ENCODE data around the gene MAP3K4.
A peak's percentile ranks its signal among the peaks of the same experiment; 100 is the strongest.

The MAP3K4 gene

DNA sequence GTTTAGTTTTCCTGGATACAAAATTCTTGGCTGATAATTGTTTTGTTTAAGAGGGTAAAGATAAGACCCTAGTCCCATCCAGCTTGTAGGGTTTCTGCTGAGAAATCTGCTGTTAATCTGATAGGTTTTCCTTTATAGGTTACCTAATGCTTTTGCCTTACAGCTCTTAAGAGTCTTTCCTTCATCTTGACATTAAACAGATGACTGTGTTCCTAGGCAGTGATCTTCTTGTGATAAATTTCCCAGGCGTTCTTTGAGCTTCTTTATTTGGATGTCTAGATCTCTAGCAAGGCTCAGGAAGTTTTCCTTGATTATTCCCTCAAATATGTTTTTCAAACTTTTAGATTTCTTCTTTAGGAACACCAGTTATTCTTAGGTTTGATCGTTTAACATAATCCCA lies 134.0 kb downstream of the MAP3K4 start:
- no peak for DNase-seq (ENCODE audit: low spot score)

DNA sequence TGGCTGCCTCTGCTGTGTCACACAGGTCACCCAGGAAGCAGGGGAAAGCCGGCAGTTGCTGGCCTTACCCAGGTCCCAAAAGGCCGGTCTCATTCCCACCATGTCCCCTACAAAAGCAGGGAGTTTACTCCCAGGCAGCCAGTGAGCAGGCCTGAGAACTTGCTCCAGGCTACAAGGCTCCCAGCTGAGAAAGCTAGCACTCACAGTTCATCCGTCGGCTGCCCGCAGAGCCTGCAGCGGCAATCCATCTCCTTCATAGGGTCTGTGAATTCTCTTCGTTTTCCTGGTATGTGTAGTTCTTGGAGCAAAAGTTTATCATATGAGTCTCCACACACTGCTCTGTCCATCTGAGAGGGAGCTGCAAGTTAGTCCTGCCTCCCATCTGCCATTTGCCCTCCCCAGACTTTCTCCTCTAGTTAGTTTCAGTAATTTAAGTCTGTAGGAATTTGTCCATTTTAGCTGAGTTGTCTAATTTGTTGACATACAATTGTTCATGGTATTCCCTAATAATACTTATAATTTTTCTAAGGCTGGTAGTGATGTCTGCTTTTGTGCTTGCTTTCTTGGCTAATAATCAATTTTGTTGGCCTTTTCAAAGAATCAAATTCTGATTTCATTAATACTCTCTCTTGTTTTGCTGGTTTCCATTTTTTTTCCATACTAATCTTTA lies 135.6 kb downstream of the MAP3K4 start:
- no peak for DNase-seq (ENCODE audit: low spot score)

DNA sequence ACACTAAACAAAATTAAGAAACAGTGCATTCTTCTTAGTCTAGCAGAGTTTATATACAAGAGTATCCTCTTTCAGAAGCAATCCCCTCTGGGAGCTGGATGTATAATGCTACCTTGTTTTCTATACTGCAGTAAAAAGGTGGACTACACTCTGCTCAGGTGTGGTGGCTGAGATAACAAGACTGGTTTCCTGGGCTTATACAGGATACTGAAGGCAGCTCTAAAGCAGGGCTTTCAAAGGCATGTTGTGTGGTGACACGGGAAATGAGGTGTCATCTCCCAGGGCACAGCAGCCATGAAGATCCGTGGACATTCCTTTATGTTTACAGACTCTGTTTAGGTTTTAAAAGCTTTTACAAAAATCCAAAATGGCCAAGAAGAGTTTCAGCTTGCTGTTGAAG lies 136.7 kb downstream of the MAP3K4 start:
- DNase-seq (ENCODE audit: low spot score) = no peak

DNA sequence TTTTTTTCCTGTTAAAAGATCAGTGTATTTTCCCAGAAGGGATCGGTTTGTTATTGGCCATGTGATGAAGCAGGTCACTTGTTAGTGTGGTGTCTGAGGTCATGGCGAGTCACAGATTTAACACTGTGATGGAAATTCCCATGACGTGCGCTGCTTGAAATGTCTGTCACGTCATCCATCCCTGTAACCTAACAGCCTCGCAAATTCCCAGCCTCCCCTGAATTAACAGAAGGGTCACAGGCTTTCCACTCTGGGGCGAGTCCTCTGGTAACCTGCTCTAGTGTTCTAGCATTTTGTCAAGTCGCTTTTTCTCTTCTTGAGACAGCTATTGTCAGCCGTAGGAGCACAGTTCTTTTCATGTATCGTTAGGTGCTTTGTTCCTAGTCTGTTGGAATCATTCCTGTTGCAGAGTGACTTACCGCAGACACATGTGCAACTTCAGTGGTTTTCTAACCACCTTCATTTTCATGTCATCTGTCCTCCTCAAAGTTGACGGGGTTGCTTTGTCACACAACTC lies 137.2 kb downstream of the MAP3K4 start:
- no peak for DNase-seq (ENCODE audit: low spot score)

DNA sequence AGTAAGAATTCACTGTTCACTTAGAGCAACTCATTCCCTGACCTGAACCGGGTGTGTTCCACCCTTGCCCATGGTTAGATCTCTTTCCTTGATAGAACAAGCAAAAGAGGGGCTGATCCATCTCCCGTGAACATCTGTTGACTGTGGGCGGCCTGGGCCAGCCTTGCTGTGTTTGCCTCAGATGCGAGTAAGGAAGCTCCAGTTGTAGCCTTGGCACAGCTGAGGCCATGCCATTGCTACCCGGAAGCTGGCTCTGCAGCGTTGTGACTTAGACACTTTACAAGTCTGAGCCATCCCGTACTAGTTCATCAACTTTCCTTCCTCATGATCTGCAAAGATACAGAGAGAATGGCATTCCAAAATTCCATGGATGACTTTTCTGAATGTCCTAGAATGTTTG lies 139.0 kb downstream of the MAP3K4 start:
- no peak for DNase-seq (ENCODE audit: low spot score)

DNA sequence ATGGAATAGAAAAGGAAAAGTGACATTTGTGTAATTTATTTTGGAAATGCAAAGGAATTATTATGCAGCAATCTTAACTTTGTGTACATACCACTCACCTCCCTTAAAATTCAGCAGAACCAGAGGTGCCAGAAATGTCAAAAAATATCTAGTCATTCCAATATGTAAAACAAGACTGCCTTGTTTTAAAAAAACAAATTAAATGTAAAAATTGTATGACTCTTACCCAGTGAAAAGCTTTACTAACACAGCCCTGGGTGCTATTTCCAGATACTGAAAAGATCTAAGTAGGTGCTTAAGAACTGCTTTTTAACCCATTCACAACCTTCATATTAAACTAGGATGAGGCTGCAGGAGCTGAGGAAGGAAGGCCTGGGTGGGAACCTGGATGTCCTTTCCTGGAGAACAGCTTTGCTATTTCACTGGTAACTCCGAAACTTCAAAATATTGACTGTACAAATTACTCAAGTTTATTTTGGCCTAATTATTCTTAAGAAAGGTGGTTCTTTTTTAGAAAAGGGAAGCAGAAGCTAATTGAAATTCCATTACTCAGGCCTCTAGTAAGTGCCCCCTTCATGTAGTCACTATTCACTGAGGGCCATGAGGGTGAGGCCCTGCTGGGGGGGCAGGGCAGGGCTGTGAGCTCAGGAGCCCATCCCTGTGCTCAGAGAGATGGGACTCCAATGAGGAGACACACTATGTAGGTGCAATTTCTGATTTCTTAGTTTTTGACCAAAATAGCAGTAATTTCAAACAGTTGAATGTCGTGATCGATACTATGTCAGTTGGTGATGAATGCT lies 139.6 kb downstream of the MAP3K4 start:
- DNase-seq (ENCODE audit: low spot score) = no peak

DNA sequence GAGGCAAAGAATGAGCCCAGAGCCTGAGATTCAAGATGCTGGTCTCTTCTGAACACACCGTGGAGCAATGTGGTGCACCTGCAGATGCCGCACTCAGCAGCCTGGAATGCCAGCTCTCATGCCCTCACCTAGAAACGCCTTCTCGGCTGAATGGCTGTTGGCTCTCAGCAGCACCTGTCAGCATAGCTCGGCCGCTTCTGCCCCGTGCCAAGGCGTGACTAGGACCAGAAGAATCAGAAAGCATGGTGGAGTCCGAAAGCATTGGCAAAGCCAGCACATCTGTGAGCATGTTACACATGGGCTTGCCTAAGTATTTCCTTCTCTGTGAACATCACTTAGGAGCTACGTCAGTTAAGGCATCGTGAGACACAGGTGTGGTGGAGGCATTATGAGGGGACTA lies 140.8 kb downstream of the MAP3K4 start:
- no peak for DNase-seq (ENCODE audit: low spot score)

DNA sequence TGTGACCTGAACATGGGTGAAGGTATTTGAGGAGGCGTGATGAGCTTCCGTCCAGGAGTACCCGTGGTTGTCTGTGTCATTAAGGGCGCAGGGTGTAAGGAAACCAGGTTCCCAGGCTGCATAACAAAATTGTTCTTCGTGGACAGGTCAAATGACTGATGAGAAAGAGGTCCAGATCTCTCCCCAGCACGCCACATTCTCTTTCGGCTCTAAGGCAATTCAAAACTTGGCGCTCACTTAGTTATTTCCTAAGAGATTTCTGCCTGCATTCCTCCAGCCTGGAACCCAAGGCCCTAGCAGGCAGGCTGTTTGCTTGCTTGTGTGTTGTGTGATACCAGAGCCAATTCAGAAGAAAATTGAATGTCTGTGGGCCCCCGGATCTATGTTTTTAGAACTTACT lies 142.4 kb downstream of the MAP3K4 start:
- no peak for DNase-seq (ENCODE audit: low spot score)

DNA sequence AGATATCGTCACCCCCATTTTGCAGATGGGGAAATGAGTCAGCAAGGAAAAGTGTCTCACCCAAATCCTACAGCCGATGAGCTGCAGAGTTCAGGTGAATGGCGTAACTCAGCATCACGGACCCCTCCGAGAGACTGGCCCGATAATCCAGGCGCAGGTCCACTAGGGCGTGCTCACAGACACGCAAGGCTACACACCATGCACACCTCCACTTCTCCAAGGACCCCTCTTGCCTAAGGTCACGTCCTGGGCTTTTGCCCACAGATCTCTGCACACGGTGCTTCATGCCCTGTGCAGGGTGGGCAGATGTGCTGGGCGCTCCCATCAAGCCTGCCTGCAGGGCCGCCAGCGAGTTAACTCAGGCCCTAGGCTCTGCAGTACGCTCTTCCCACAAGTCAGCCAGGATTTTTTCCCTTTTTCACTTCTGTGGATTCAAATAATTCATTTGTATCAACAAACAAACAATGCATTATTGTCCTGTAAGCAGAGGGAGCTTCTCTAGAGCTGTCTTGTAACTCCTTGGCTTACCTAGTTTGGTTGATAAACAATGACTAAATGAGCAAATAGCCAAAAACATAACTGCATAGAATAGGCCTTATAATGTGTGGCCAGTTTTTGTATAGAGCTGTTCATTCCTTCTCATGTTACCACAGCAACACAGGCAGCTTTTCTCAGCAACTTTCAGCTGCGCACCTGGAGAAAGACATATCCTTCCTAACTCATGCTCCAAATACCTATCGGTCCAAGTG lies 143.2 kb downstream of the MAP3K4 start:
- DNase-seq (ENCODE audit: low spot score) = no peak

DNA sequence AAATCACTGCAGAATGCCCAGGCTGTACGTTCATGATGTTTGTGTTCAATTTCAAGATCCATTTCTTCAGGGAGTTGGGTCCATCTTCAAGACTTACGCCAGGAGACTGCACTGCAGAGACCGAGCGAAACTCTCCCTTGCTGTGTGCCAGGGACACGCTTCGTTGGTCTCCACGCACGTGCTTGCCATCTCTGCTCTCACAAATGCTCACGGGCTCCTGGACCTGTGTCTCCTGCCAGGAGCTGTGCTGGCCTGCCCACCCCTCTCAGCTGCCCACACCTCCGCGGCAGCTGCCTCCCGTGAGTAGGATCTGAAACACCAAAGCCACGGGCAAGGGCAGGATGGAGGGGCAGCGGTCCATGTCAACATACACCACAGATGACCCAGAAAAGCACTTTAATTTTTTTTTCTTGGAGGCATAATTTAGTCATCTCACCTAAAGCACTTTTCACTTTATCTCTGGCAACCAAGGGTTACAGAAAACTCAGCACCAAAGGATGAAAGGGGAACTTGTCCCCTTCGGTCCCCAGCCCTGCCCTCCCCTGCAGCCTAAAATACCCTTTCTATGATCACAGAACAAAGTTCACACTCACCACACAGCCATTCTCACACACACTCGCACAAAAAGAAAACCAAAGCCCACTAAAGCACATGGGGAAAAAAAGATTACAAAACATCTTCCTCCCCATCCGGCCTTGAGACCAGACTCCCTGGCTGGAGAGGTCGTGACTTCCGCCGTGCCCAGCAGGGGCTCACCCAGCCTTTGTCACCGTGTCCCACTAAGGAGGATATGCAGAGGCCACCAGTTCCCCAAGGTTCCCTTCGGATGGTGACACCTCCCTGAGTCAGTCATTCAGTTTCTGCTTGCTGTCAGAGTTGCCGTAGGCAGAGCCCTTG lies 144.4 kb downstream of the MAP3K4 start:
- DNase-seq (ENCODE audit: low spot score) = no peak

DNA sequence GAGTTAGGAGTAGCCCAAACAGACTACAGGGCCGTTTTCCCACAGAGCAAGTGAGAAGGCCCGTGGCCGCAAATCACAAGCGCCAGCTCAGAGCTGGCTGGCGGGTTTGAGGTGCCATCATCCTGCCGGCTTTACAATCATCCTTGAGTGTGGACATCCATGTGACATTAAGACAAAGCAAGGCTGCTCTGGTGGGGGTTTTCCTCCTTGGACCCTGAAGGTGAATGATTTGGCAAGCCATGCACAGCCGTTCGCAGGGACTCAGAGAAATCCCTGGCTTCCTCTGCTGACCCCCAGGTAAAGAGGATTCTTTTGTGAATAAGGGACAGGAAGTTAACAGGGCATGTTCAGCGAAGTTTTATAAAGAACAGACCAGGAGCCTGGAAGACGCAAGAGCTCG lies 145.1 kb downstream of the MAP3K4 start:
- DNase-seq (ENCODE audit: low spot score) = no peak

DNA sequence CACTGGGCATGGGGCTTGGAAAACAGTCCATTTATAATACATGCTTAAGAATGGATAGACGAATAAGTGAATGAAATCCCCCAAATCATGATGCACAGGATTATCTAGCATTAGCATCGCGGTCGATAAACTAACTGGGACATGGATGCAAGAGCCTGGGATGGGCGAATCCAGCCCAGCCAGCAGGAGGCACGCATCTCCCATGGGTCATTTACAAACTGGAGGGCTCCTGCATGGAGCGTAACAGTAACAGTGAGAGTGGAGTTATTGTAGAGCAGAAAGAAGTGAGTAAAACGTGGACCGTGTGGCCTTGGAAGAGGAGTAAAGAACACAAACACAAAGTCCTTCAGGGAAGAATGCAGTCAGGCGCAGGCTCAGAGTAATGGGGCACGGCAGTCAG lies 145.8 kb downstream of the MAP3K4 start:
- DNase-seq (ENCODE audit: low spot score) = no peak

DNA sequence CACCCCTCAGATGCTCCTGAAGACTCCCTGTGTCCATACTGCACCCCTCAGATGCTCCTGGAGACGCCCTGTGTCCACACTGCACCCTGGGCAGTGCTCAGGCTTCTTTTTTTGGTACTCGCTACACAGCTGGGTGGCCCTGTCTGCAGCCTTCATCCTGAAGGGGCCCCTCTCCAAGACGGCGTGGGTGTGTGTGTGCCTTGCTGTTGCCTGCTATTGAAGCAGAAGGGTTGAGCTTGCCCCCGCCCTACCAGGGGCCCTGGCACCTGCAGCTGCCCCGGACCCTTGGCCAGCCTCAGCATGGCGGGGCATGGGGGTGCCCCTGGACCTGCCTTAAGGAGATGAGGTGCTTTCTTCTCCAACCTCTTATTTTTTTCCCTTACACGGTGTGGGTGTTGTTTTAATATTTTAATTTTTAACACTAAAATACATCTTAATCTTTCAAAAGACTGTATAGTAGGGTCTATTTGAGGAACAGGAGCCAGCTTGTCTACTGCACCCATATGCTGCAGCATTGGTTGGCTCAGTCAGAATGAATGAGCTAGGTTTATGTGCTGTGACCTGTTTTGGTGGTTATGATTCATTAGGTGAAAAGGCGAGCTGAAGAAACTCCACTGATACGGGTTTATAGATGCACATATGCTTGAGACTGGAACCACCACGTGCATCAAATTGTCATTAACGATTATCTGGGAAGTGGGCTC lies 146.4 kb downstream of the MAP3K4 start:
- DNase-seq (ENCODE audit: low spot score) = no peak

DNA sequence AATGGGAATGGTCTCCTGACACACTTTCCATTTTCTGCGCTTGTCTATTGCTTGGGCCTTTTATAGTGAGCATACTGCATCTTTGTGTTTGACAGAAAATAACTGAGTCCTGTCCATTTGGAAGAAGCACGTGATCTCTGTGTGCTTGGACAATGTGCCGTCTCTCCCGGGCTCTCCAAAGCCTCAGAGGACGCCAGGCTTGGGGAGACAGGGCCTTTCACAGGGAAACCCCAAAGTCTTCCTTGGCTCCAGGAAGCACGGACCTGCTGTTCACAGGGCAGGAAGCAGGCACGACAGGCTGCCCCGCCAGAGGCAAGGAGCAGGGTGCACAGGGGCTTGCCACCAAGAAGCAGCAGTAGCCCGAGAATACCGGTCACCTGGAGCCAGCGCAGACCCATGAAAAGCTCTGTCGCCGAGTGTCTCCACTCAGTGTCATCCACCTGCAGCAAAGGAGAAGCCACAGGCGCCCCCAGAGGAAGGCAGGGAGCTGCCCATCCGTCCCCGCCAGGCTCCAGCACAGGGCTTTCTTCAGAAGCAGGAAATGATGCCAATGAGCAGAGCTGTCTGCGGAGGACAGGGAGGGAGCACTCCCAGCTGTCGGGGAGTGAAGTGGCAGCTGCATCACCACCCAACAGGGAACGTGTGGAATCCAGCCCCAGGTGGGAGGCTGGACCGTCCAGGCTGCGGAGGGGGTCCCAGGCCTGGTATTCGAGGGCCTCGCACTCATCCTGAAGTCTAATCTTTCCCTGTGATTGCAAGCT lies 147.2 kb downstream of the MAP3K4 start:
- peak; percentile 50 for DNase-seq (ENCODE audit: low spot score)

DNA sequence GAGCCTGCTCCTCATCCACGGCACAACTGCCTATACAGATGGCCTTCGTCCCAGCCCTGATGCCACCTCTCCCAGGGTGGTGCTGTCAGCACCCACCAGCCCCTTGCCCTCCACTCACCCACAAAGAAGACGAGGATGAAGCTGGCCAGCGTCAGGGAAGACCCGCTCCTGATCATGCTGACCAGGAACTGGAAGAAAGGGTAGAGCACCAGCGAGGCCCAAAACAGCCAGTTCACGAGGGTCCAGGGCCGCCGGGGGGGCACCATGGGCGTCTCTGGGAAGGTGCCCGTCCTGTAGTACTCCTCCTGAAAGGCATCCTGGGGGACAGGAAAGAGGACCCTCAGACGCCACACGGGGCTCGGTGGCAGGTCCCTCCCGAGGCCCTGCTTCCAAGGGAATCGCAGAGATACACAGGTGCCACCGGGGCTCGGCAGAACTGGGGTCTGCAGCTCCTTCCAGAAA lies 147.8 kb downstream of the MAP3K4 start:
- DNase-seq (ENCODE audit: low spot score) = no peak

DNA sequence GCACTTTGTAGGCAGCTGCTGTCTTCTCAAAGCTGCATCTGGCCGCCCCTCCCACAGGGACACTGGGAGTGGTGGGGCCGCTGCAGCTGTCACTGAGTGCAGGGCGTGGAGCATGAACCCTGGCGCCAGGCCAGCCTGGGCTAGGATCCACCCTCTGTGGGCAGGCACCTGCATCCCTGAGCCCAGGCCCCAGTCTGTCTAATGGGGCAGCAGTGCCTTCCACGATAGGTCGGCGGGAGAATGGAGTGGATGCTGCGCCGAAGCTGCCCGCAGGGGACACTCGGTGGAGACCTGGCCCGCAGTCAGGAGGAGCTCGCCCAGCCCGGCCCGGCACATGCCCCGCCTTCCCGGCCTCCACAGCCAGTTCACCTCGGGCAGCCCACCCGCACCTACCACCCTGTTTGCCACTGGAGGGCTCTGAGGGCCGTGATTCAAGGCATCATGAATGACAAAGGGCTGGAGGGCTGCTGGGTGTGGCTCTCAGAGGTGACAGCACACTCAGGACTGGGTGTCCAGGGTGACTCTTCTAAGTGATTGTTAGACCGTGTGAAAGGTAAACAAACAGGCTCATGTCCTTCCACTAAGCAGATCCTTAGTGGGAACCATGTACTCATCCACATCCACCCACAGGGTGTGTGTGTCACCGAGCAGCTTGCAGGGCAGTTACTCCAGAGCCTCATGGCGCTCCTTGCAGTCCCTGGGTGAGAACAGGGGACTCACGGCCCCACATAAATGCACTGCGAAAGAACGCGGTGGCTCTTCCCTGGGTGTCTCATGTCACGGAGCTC lies 148.4 kb downstream of the MAP3K4 start:
- DNase-seq (ENCODE audit: low spot score) = no peak

DNA sequence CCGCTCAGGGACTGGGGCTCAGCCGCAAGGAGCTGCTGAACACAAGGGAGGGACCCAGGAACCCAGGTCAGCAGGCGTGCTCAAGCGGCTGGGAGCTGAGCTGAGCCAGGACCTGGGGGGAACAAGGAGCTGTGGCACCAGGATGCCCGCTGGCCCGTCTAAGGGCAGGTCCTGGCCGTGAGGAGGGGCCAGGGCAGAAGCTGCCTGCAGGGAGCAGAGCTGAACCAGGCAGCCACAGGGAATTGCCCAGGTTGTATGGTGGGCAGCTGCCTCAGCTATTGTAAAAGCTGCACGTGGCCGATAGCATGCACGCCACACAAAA lies 148.9 kb downstream of the MAP3K4 start:
- no peak for DNase-seq (ENCODE audit: low spot score)

DNA sequence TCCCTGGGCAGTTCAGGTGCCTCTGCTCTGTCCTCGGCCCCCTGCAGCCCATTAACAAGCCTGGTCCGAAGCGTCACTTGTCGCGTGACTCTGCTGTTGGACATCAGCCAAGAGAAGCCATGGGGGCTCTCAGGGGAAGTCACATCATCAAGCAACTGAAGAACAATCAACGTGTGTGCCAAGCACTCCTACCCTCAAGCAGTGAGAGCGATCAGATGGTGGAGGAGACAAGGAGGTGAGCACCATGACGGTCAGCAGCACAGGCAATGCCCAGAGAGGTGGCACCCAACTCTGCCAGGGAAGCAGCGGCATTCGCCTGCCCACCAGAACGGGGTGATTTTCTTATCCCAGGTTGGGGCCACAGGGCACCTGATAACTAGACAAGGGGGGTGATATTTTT lies 149.6 kb downstream of the MAP3K4 start:
- no peak for DNase-seq (ENCODE audit: low spot score)

DNA sequence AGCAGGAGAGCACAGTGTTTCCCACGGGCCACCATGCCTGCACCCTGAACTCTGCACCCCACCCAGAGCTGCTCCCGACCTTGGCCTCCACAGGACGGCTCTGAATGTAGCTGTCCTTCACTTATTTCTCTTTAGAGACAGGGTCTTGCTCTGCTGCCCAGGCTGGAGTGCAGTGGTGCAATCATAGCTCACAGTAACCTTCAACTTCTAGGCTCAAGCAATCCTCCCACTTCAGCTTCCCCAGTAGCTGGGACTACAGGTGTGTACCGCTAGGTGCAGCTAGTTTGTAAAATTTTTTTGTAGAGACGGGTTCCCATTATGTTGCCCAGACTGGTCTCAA lies 151.4 kb downstream of the MAP3K4 start:
- no peak for DNase-seq (ENCODE audit: low spot score)

Measured in putamen (tissue), 1 donor.